Eye (tissue), 1 donor: ENCODE results near the gene MEGF8.
A peak's percentile ranks its signal among the peaks of the same experiment; 100 is the strongest.

ENCODE experiments used
- DNase-seq: peaks from one replicate; pipeline ENCODE4 v3.0.0-alpha.2; 2015

MEGF8 gene, protein sequence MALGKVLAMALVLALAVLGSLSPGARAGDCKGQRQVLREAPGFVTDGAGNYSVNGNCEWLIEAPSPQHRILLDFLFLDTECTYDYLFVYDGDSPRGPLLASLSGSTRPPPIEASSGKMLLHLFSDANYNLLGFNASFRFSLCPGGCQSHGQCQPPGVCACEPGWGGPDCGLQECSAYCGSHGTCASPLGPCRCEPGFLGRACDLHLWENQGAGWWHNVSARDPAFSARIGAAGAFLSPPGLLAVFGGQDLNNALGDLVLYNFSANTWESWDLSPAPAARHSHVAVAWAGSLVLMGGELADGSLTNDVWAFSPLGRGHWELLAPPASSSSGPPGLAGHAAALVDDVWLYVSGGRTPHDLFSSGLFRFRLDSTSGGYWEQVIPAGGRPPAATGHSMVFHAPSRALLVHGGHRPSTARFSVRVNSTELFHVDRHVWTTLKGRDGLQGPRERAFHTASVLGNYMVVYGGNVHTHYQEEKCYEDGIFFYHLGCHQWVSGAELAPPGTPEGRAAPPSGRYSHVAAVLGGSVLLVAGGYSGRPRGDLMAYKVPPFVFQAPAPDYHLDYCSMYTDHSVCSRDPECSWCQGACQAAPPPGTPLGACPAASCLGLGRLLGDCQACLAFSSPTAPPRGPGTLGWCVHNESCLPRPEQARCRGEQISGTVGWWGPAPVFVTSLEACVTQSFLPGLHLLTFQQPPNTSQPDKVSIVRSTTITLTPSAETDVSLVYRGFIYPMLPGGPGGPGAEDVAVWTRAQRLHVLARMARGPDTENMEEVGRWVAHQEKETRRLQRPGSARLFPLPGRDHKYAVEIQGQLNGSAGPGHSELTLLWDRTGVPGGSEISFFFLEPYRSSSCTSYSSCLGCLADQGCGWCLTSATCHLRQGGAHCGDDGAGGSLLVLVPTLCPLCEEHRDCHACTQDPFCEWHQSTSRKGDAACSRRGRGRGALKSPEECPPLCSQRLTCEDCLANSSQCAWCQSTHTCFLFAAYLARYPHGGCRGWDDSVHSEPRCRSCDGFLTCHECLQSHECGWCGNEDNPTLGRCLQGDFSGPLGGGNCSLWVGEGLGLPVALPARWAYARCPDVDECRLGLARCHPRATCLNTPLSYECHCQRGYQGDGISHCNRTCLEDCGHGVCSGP (N-terminal part only)

DNA sequence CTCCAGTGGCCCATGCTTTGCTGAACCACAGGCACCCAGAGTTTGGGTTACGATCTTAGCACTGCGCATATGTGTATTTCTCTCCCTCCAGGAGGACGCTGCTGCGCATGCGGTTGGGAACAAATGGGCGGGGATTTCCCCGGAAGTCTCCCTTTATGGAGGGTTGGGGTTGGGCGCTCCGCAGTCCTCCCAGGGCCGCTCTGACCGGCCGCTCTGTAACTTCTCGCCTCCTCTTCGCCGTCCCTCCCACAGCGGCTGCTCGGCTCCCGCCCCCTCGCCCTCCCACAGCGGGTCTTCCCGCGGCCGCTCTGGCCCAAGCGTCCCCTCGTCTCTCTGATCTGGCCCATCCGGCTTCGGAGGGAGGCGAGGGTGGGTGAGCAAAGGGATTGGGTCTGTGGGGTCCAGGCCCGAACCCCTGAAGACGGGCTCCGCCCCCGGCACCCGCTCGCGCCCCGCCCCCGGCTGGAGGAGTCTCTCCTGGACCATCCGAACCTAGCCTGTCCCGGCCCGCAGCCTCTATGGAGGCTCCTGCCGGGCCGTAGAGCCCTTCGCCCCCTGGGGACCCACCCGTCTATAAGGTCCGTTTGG lies at the start of gene MEGF8:
Gene MEGF8 (plus strand): TSS at position 328 of the 588 bp plus-strand sequence. CDS start 609 bp downstream, outside the sequence.
- DNase-seq = peak; percentile 100

DNA sequence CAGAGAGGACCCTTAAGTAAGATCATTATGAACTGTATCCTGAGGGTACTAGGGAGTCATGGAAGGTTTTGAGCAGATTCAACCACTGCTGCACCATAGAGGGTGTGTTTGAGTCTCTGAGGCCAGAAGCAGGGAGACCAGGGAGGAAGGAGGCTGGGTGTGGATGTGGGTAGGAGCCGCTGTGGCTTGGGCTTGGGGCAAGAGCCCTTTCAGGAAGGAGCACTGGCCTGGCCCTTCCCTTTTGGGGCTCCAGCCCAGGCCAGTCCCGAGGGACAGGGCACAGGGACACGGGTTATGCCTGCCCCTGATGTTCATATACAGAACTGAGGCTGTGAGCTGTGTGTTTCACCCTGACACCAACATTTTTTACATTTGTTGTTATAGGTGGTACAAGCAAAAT lies 49.2 kb upstream of the MEGF8 start:
- DNase-seq = no peak

DNA sequence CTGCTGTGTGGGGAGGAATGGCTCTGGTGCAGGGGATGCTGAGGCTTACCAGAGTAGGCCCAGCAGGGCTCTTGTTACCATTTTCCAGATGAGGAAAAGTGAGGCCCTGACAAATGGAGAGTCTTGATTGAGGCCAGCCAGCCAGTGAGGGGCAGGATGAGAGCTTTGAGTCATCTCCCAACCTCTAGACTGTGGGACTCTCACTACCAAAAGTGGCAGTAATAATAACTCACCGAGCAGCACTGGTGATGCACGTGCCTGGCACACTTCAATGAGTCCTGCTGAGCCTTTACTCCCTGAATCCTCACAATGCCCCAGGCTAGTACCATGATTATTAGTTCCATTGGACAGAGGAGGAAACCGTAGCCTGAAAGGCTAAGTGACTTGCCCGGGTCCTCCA lies 48.6 kb upstream of the MEGF8 start:
- DNase-seq = no peak

DNA sequence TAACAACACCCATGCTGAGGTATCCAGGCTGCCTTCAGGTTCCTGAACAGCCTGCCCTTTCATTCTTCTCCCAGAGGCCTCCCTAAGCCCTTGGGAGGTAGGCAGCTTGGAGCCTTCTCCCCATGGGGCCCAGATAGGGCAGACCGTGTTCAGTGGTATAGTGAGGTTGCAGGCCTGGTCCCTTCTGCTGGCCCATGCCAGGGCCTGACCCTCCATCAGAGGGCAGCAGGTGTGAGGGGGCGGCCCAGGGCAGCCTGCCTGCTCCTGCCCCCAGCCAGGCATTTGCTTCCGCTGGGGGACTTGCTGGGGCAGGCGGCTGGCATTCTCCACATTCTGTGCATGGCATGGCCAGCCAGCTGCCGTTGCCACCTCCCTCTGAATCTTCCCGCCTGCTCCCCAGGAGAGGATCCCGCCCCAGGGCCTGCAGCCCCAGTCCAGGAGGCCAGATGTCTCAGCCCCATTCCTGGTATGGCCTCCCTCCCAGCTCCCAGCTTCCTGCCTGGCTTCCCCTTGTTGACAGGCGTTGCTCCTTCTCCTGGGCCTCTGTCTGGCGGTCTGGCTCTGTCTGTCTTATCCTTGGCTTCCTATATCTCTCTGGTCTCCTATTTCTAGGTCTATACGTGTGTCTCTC lies 47.5 kb upstream of the MEGF8 start:
- no peak for DNase-seq

DNA sequence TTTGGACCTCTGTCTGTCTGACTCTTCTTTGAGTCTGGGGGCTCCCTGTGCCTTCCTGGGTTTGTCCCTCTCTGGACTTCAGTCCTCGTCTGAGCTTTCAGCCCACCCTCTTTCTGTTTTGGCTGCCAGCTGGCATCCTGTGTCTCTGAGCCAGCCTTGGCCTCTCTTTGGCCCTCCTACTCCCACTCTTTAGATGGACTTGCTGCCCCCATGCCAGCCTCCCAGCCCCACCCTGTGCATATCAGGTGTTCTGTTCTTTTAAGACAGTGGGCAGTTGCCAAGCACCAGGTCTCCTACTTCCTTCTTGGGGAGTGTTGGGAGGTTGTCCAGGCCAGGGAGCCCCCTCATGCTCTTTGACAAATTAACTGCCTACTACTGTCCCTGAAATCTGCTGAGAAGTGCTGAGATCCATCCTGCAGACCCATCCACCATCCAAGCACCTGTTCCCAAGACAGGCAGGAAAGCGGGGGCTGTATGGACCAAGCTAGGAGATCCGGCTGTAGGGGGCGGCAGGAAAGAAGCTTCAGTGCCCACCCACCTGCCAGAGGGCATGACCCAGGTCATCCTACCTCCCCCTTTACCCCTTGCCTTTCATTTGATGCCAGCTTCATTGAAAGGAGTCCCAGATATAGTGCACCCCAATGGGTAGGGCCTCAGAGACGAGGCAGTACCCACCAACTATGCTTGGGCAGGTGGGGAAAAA lies 46.8 kb upstream of the MEGF8 start:
- no peak for DNase-seq

DNA sequence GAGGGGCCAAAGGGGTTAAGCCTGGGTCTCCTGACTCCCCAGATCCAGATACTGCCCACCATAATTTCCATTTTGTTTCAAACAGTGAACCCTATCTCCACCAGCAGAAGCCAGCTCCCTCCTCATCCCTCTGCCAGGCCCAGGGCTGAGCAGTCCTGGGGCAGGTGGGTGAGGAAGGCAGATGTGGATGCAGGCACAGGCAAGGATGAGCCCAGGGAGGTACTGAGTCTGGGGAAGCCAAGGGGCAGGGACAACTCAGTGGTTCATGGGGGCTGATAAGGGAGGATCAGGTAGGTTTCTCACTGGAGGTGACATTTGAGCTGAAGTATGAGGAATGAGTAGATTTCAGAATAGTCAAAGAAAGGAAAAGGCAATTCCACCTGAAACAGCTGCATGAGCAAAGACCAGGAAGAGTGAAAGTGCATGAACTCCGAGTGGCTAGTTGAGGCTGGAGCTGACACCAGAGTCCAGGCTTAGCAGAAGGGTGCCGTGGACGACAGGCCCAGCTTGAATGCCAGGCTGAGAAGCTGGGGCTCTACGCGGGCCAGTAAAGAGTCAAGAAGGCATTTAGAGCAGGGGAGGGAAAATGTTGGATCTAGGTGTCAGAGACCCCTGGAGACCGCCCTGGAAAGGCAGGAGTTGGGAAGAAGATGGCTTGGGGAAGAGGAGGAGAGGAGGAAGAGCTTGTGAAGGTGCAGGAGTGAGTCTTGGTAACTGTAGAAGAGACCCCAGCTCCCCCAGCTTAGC lies 46.1 kb upstream of the MEGF8 start:
- DNase-seq = no peak

DNA sequence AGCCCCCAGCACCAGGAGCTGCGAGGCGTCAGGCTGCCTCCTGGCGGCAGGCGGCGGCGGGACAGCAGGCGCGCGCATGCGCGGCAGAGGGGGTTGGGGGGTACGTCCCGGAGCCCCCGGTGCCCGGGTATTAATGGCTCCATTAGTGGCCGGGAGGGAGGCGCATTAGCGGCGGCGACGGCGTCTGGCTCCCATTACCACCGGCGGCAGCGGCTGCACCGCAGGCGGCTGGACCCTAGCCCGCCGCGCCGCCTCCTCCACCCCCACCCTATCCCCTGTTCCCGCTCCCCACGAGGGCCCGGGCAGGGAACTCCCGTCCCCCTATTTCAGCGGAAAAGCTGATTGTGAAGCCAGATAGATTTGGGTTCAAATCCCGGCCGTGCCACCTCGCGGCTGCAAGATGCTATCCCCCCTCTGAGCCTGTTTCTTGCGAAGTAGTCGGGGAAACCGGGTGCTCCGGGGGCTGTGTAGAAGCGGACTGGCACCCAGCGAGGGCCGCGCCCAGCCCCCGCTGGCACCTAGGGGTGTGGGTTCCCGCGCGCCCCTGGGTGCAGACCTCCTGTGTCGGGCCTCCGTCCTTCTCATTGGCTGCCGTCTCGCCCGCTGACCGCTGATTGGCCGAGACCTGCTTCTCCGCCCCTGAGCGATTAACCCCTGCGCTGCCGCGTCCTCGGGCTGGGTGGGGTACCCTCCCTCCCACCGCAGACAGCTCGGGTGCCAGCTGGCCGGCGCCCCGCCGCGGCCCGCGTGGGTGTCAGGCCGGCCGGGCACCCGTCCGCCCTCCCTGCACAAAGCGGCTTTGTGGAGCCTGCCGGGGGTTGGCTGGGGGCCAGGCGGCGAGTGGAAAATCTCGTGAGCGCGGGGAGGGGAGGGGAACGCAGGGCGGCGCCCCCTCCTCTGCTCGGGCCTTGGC lies 45.3 kb upstream of the MEGF8 start:
- peak; percentile 97 for DNase-seq

DNA sequence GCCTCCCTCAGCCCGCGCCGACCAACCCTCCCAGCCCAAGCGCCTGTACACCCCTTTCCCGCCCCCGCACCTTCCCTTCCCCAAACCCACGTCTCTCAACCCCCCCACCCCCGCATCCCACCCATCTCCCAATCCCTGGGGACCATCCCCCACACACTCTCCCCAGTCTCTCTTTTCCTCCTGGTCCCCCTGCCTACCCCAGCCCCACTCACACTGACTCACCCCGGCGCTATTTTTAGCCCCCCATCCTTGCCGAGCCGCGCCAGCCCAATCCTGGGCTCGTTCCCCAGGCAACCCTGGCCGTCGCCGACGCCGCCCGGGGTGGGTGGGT lies 44.7 kb upstream of the MEGF8 start:
- no peak for DNase-seq

DNA sequence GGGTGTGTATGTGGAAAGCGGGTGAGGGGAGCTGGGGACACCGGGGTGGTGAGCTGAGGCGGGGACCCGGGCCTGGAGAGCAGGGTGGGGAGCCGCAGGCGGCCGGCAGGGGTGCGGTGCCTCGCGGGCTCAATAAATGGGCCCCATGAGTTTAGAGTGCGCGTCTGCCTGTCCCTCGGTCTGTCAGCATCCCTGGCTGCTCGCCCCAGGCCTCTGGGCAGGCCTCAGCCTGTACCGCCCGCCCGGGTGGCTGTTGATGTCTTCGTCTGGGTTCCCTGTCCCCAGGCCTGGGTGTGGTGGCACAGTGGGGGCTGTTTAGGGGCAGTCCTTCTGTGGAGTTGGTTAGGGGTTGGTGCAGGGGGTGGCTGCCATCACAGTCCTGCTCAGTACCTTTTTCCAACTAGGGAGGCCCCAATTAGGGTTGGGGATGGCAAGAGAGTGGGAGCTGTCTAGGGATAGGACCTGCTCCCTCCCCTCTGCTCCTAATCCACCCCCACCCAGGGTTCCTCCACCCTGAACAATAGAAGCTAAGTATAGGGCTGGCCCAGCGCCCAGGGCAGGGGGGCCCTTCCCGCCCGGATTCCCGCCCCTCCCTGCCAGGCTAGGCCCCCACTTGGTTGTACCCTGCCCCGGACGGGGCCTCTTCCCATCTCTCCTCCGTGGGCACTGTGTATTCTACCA lies 44.1 kb upstream of the MEGF8 start:
- peak; percentile 78 for DNase-seq

DNA sequence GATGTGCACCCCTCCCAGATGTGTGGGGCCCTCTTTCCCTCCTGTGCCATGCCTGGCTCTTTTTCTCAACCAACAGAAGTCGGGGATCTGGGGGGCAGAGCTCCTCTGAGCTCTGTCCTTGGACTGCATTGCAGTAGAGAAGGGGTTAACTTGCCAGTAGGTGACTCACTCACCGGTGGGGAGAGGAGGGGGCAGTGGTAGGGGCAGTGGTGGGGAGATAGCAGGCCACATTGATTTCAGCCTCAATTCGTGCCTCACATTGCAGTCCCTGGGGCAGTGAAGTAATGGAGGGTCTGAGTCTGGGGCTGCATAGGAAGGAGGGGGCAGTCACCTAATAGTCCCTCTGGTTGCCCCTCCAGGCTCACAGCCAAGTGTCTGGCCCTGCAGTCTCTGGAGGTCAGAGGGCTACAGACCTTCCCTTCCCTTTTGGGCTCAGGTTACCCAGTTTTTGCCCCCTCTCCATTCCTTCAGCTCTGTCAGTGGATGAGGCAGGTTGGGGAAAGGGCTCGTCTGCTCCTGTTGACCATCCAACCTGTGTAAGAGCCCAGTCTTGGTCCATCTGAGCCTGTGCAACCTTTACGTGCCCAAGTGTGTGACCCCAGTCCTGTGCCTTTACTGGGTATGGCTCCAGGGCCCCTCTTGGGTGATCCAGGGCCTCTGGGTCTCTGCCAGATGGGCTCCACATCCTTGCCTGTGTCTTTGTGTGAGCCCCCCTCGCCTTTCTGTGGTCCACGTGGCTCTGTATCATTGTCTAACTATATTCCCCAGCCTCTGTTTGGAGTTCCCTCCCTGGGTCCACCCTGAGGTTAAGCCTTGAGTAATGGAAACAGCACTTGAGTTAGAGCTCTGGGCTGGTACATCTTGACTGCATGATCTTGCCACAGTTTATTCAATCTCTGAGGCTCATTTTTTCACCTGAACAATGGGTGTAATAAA lies 43.3 kb upstream of the MEGF8 start:
- DNase-seq = peak; percentile 74

DNA sequence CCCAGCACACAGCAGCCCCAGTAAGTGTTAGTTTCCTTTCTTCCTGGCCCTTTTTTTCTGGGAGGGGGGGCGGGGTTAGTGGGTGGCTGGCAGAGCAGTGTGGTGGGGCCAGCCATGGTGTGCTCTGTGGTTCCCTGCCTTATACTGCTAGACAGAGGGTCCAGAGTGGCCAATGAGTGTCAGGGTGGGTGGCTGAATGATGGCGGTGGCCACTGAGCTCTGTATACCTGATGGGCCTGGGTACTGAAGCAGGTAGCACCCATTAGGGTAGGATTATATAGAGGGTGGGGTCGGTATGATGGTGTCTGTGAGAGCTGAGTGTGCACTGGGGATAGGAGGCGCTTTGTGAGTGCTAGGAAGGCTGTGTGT lies 42.6 kb upstream of the MEGF8 start:
- DNase-seq = no peak

DNA sequence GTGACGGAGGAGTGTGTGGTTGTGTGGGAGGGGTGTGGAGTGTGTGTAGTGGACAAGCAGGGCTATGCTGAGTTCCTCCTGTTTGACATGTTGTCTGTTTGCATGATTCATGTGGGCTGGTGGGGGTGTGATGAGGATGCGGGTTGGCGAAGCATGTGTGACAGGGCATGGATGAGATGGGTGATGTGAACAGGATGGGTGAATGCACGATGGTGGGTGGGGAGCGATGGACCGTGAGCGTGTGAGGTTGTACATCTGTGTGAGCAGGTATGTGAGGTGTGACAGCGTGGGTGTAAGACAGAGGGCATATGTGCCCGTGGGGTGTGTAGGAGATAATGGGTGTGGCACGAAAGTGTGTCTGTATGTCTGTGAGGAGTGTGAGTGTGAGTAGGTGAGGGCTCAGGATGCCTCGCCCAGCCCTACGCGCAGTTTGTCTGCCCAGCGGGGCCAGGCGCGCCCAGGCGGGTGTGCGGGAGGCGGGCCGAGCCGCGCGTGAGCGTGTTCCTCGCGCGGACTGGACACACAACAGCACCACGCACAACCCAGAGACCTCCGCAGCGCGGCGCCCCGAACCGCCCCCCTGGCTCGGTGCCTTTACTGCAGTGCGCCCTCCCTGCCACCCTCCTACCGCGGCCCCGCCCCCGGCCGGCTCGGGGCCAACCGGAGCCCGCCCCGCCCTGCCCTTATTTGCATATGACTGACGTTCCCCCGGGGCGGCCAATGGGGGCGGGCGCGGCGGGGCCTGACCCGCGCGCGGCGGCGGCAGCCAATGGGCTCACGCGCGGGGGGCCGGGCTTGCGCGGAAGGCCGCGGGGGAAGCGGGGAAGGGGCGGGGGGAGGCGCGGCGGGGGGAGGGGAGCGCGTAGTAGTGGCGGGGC lies 42.0 kb upstream of the MEGF8 start:
- DNase-seq = peak; percentile 97

DNA sequence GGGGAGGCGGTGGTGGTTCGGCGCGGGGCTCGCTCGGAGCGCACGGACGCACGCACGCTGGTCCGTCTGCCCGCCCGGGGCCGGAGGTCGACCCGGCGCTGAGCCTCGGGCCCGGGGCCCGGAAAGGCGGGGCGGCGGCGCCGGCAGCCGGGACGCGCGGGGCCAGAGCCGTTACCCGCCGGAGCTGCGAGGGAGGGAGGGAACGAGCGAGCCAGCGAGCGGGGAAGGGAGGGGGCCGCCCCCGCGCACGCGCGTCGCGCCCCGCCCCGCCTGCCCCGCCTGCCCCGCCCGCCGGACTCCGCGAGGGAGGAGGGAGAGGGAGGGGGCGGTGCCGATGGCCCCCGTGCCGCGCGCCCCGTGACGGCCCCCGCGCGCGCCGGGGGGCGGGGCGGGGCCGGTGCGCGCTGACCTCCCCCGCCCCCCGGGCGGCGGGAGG lies 41.4 kb upstream of the MEGF8 start:
- DNase-seq = peak; percentile 85

DNA sequence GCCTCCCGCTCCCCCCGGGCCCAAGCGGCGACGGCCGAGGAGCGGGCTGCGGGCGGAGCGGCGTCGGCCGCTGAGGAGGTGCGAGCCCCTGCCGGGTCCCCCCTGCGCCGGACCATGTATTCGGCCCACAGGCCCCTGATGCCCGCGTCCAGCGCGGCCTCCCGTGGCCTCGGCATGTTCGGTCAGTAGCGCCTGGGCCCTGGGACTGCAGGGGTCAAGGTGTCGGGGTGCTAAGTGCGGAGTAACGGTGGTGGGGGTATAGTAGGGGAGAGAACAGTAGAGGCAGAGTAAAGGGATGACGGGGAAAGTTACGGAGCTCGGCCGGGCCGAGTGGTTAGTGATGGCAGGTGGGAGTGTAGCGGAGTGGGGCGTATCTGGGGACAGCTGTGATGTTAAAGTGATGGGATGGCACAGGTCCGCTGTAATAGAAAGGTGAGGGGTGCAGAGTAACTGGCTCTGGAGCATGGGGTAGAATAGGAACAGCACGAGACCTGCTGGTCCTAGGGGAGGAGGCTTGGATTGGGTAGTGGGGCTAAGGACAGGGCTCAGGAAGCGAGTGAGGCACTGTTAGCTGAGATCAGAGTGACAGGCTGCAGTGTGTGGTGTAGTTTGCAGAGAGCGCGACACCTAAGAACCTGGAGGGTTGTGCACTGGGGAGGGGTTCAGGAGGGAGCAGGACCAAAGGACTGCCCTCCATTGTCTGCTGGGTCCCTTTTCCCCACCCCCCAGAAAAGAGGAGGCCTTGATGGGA lies 40.7 kb upstream of the MEGF8 start:
- peak; percentile 62 for DNase-seq

DNA sequence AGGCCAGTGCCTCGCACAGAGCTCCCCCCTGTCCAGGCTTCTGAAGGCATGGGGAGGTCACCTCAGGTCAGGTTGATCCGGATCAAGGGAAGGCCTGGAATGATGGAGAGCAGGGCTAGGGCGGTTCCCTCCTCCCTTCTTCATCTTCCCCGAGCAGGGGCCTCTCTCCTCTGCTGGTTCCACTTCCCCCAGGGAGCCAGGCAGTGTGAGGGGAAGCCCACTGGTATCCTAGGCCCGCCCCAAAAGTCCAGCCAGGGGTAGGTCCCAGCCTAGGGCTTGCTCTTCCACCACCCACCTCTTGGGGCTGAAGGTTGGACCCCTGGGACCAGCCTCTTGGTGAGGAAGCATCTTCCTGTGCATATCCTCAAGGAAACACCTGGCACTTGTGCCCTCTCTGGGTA lies 39.9 kb upstream of the MEGF8 start:
- DNase-seq = no peak

DNA sequence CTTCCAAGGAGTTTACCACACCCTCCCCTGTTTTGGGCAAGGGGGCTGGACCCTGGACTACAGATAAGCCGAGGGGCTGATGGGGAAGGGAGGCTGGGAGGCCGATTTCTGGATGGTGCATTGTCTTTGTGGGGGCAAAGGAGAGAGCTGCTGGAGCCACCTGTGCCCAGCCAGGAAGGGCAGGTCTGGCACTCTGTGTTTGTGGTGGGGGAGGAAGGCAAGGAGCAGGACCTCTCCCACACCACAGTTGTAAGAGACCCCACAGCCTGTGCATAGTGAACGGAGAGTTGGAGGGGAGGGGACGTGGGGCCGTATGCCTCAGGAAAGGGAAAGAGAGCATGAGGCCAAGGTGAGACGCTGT lies 39.5 kb upstream of the MEGF8 start:
- no peak for DNase-seq
